SJSA1 (cell line): ENCODE data around the gene SLC6A19. TPM values are rescaled to one million over a fixed set of nuclear protein-coding genes. Genes with fewer than 3 reads are reported as not detected.

Experiments
- DNase-seq, 2 experiments: peaks; one replicate each; pipeline ENCODE4 v3.0.0-alpha.2; 2015 to 2020; ENCODE audit warnings: low spot score in 2 of 2, low read depth in 1 of 2
- H3K27ac ChIP-seq: fragments of 250-450 bp; sonication (Bioruptor Pico); 2 replicates; pipeline ENCODE4 v1.5.1; 2020; ENCODE audit warnings: mild to moderate bottlenecking, moderate library complexity
- H3K27me3 ChIP-seq: fragments of 250-450 bp; sonication (Bioruptor Pico); replicated peaks from 2 replicates; pipeline ENCODE4 v1.5.1; 2020; ENCODE audit warnings: mild to moderate bottlenecking, moderate library complexity
- H3K36me3 ChIP-seq: fragments of 250-450 bp; sonication (Bioruptor Pico); 2 replicates; pipeline ENCODE4 v1.5.1; 2020; ENCODE audit warnings: mild to moderate bottlenecking
- H3K4me1 ChIP-seq: fragments of 250-450 bp; sonication (Bioruptor Pico); replicated peaks from 2 replicates; pipeline ENCODE4 v1.6.1; 2021; ENCODE audit warnings: mild to moderate bottlenecking
- H3K4me3 ChIP-seq: fragments of 250-450 bp; sonication (Bioruptor Pico); 2 replicates; pipeline ENCODE4 v1.5.1; 2020; ENCODE audit warnings: mild to moderate bottlenecking
- H3K9me3 ChIP-seq: fragments of 250-450 bp; sonication (Bioruptor Pico); replicated peaks from 2 replicates; pipeline ENCODE4 v1.5.1; 2020; ENCODE audit warnings: mild to moderate bottlenecking
- total RNA-seq: library from RNA; depleted of rRNA; stranded (reverse); fragments of >200 nt; shearing (Covaris generic); gene quantifications from 2 replicates; pipeline ENCODE4 v1.2.3, GENCODE V29; 2014

The SLC6A19 gene
- total RNA-seq, 1 experiment from 2014 or later, result 0.03 TPM

DNA sequence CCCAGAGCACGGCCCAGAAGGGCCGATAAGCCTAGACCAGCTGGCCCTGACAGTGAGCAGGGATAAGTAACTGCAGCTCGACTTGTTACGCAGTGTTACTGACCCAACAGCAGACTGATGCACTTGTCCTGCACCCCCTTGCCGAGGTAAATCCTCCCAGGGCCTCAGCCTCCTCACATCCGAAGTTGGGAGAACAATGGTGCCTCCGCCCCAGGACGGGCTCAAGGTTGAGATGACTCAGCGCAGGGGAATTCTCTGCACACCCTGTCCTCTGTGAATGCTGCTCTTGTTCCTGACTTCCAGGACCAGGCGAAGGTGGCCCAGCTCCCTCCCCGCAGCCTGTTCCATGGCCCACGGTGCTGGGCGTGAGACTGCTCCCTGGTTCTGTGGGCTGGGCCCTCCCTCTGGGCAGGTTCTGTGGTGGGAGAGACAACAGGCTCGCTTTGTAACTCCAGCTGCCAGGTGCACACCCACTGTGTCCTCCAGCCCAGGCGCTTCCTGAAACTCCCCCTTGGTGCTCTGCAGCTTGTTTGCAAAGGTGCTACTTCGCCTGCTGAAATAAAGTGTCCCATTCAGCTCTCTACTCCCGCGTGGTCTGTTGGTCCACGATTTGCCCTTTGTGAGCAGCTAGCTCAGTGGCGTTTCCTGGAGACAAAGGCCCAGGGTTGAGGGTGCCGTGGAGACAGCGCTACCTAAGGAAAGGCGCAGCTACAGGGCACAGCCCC, 40.1 kb upstream of the SLC6A19 start:
- Histone ChIP-seq H3K36me3 (no peaks in the 10 kb centered on the region), H3K27ac (no peak overlapping the region), H3K4me1 (peaks cover 57% of the 10 kb centered on the region), H3K4me3 (no peak overlapping the region), H3K27me3 (peaks cover 6% of the 10 kb centered on the region), H3K9me3 (no peaks in the 10 kb centered on the region)
- peak; percentile 69 to 88 for DNase-seq

DNA sequence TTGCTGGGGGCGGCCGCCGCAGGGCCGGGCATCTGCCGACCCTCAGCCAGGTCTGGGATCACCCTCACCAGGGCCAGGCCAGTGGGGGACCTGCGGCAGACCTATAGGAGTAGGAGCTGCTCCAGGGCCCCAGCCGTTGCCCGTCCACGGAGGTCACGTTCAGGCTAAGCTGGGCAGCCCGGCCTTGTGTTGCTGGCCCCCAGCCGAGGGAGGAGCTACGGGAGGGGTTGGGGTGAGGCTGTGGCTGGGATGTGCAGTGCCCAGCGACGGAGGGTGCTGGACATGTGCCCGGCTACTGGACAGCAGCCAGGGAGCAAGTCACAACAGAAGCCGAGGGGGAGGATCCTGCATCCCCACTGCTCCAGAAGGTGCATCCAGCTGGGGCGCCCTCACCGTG, 39.6 kb upstream of the SLC6A19 start:
- Histone ChIP-seq H3K9me3 (no peaks in the 10 kb centered on the region), H3K4me3 (no peak overlapping the region), H3K27ac (no peak overlapping the region), H3K36me3 (no peaks in the 10 kb centered on the region), H3K4me1 (peaks cover 56% of the 10 kb centered on the region), H3K27me3 (peaks cover 4% of the 10 kb centered on the region)
- peak; percentile 57 to 84 for DNase-seq

DNA sequence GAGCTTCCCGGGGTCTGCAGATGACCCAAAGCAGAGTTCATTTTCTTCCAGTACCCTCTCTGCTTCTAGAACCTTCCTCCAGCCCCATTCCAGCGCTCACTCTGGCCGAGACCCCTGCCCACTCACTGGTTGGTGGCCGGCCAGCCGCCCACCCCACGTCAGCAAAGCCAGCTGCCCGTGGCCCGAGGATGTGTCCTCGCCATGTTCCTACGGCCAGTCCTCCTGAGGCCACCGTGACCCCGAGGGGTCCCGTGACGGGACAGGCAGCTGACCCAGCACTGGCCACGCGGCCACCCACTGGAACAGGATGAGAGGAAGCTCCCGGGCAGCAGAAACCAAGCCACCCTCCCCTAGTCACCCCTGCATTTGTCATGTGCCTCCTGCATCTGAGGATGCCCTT, 39.1 kb upstream of the SLC6A19 start:
- Histone ChIP-seq H3K4me3 (no peak overlapping the region), H3K27me3 (peaks cover 4% of the 10 kb centered on the region; the same call in 1 of the 2 replicates), H3K36me3 (no peaks in the 10 kb centered on the region), H3K27ac (no peak overlapping the region), H3K4me1 (peaks cover 56% of the 10 kb centered on the region), H3K9me3 (no peaks in the 10 kb centered on the region)
- no peak for DNase-seq

DNA sequence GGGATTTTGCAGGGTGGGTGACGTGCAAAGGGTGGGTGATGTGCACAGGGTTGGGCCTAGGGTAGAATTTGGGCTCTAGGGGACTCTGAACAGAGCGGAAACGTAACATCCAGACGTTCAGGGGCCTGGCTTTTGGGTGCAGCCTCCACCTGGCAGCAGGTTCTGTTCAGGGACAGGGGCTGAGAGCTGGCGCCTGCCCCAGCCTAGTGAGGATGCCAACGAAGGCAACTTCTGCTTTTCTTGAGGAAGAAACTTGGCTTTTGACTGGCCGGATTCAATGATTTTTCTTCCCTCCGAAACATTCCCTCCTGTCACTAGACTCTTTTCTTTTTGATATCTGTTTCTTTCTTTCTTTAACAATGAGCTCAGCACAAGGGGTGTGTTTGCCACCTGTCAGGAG, 38.6 kb upstream of the SLC6A19 start:
- H3K27ac ChIP-seq, result no peak overlapping the region
- no peaks in the 10 kb centered on the region for H3K36me3 ChIP-seq
- peaks cover 58% of the 10 kb centered on the region for H3K4me1 ChIP-seq
- no peaks in the 10 kb centered on the region for H3K9me3 ChIP-seq
- H3K4me3 ChIP-seq, result no peak overlapping the region
- DNase-seq, result no peak
- peaks cover 4% of the 10 kb centered on the region; the same call in 1 of the 2 replicates for H3K27me3 ChIP-seq

DNA sequence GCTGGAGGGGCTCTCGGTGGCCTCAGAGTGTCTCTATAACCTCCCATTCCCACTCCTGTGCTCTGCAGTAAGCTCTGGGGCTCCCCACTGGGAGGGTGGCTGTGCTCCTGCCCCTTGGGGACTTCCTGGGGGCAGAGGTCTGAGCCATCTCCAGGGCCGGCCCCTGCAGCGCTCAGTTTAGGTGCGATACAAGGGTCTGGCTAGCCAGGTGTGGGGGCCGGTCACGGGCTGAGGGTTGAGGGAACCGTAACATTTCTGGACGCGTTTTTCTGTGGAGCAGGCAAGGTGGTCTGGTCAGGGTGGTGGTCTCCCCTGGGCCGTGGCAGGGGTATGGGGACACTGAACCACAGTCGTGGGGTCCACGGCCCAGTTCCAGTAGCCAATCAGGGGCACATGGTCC, 38.0 kb upstream of the SLC6A19 start:
- Histone ChIP-seq H3K27me3 (no peaks in the 10 kb centered on the region), H3K9me3 (no peaks in the 10 kb centered on the region), H3K4me1 (peaks cover 58% of the 10 kb centered on the region), H3K4me3 (no peak overlapping the region), H3K27ac (no peak overlapping the region), H3K36me3 (no peaks in the 10 kb centered on the region)
- DNase-seq, result no peak

DNA sequence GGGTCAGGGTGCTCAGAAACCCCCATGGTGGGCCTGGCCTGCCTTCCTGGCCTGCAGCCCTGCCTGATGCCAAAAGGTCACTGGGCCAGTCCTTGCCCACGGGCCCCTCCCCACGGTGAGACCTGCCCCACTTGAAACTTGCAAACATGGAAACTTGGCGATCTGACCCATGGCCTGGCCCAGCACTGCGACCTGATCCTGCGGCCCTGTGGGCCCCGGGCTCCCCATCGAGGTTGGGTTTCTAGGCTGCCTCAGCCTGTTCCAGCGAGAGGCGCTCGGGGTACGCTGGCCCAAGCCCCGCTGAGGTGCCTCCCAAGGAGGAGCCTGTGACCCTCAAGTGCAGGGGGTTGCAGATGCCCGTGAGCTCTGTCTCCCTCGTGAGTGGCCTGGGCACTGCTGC, 37.5 kb upstream of the SLC6A19 start:
- Histone ChIP-seq H3K27me3 (no peaks in the 10 kb centered on the region), H3K4me3 (no peak overlapping the region), H3K4me1 (peaks cover 54% of the 10 kb centered on the region), H3K27ac (no peak overlapping the region), H3K9me3 (no peaks in the 10 kb centered on the region), H3K36me3 (no peaks in the 10 kb centered on the region)
- no peak for DNase-seq

DNA sequence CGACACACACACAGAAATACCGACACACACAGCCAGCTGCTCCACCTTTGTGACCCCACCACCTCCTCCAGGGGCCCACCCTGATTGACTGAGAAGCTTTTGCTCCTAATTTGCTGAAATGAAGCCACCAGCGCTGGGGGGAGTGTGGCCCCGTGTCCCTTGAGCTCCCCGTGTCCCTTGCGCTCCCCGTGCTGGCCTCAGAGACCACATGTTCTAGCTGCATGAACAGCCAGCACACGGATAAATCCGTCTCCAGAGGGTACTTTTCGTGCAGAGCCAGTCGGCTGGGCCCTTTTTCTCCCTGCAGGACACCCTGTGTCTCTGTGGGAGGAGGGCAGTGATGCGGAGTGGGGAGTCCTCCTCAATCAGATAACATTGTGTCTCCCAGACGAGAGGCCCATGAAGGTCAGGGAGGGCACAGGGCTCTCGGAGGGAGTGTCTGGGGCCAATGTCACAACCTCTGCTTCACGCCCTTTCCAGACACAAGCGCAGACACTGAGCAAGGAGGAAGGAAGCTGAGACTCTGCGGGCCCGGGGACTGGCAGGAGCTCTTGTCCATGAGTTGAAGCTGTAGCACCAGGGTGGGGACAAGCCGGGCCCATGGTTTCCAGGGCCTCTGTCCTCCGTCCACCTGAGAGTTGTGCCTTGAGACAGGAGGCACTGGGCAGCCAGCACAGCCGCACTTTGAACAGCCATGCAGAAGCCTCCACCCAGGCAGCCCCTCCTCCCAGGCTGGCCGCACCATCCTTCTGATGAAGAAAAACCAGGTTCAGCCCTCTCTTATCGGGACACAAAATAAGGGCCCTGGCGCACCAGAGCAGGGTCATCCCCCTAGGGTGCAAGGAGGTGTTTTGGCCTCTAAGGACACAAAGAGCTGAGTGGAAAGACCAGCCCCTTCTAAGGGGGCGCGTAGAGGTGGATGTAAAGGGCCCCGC, 36.4 kb upstream of the SLC6A19 start:
- Histone ChIP-seq H3K4me1 (peaks cover 43% of the 10 kb centered on the region), H3K27me3 (no peaks in the 10 kb centered on the region), H3K4me3 (no peak overlapping the region), H3K36me3 (no peaks in the 10 kb centered on the region), H3K9me3 (no peaks in the 10 kb centered on the region), H3K27ac (no peak overlapping the region)
- no peak for DNase-seq

DNA sequence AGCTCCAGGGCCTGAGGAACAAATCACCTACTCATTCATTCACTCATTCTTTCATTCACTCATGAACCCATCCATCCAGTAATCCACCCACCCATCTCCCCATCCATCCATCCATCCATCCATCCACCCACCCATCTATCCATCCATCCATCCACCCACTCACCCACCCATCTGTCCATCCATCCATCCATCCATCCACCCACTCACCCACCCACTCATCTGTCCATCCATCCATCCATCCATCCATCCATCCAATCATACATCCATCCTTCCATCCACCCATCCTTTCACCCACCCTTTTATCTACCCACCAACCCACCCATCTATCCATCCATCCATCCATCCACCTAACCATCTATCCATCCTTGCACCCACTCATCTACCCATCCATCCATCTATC, 35.5 kb upstream of the SLC6A19 start:
- peaks cover 36% of the 10 kb centered on the region for H3K4me1 ChIP-seq
- H3K27me3 ChIP-seq, result no peaks in the 10 kb centered on the region
- H3K9me3 ChIP-seq, result no peaks in the 10 kb centered on the region
- H3K4me3 ChIP-seq, result no peak overlapping the region
- H3K36me3 ChIP-seq, result no peaks in the 10 kb centered on the region
- no peak overlapping the region for H3K27ac ChIP-seq
- no peak for DNase-seq

DNA sequence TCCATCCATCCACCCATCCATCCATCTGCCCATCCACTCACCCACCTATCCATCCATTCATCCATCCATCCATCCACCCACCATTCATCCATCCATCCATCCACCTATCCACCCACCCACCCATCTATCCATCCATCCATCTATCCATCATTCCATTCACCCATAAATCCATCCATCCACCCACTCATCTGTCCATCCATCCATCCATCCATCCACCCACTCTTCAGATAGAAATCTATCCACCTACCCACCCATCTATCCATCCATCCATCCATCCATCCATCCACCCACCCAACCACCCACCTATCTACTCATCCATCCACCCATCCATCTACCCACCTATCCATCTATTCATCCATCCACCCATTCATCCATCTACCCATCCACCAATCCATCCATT, 35.0 kb upstream of the SLC6A19 start:
- DNase-seq, result no peak
- no peak overlapping the region for H3K27ac ChIP-seq
- H3K27me3 ChIP-seq, result no peaks in the 10 kb centered on the region
- H3K4me3 ChIP-seq, result no peak overlapping the region
- no peaks in the 10 kb centered on the region for H3K36me3 ChIP-seq
- peaks cover 32% of the 10 kb centered on the region for H3K4me1 ChIP-seq
- no peaks in the 10 kb centered on the region for H3K9me3 ChIP-seq

DNA sequence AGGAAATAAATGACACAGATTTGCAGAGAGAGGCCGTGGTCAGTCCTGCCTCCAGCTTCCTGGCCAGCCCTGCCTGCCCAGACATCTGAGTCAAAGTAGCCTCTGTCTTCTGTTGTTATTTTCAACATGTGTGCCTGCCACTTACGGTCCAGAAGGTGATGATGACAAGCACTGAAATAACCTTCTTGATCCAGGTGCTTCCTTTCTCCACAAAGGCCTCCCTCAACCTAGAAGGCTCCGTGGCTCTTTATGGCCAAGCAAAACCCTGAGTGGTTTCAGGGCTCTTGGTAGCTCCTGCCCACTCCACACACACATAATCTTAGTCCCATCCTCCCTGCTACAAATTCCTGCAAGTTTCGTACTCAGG, 34.1 kb upstream of the SLC6A19 start:
- H3K27me3 ChIP-seq, result no peaks in the 10 kb centered on the region
- H3K4me1 ChIP-seq, result peaks cover 27% of the 10 kb centered on the region
- H3K36me3 ChIP-seq, result no peaks in the 10 kb centered on the region
- DNase-seq, result no peak
- no peaks in the 10 kb centered on the region for H3K9me3 ChIP-seq
- H3K27ac ChIP-seq, result no peak overlapping the region
- H3K4me3 ChIP-seq, result no peak overlapping the region

DNA sequence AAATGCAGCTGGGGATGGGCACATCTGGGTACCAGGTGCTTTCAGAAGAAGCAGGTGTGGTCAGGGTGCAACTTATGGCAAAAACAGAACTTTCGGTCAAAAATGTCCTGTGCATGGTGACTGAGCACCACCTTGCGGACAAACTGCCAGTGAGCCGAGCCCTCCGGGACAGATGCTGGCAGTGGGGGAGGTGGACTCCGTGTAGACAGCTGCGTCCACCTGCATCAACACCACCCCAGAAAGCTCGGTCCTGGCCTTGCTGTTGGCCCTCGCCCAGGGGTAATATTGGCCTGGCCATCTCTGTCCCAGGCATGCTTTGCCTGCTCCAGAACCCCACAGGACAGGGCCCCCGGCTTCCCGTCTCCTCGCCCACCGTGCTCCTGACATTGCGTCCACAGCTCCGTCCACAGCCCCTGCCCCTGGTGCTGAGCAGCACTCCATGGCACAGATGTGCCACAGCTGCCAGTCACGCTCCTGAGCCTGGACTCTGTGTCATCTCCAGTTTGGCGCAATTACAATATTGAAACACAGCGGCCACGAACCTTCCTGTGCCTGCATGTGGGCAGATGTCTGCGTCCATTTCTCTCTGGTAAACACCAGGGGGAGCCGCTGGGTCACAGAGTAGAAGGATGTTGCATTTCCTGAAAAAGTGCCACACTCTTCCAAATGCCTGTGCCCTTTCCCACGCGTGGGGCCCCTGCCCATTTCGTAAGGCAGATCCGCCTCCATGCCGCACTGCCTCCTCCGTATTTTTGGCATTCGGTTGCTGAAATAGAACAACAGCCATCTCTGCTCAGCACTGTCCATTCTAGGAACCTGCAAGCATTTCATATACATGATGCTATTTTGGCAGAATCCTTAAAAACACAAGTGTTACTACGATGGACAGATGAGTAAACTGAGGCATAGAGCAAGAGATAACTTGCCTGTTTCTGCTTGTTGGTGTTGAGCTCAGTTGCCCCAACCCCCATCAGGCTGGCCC, 33.4 kb upstream of the SLC6A19 start:
- Histone ChIP-seq H3K36me3 (no peaks in the 10 kb centered on the region), H3K4me1 (peaks cover 26% of the 10 kb centered on the region), H3K4me3 (0 out of 2 replicates have a peak overlapping the region, but pooled peaks have one; percentile 6), H3K27me3 (no peaks in the 10 kb centered on the region), H3K27ac (no peak overlapping the region), H3K9me3 (no peaks in the 10 kb centered on the region)
- peak; percentile 81 to 84 for DNase-seq

DNA sequence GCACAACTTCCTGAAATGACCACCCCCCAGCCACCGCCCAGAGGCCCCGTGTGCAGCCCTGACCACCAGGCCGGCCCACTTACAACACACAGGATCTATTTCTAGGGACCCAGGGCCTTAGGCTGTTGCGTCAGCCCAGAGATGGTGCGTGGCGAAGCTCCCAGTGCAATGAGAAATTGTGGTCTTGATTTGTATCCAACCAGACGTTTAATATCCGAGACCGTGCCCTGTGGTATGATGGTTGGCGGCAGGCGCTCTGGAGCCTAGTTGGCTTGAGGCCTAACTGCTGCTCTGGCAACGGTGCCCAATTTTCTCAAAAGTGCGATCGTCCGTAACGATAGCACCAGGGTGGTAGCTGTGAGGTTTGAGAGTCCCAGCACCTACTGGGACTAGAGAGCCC, 32.6 kb upstream of the SLC6A19 start:
- Histone ChIP-seq H3K27me3 (no peaks in the 10 kb centered on the region), H3K9me3 (no peaks in the 10 kb centered on the region), H3K36me3 (no peaks in the 10 kb centered on the region), H3K4me3 (no peak overlapping the region), H3K27ac (no peak overlapping the region), H3K4me1 (peaks cover 26% of the 10 kb centered on the region)
- DNase-seq, result no peak
